ENCODE data around the gene ST8SIA1.

ST8SIA1 gene

DNA sequence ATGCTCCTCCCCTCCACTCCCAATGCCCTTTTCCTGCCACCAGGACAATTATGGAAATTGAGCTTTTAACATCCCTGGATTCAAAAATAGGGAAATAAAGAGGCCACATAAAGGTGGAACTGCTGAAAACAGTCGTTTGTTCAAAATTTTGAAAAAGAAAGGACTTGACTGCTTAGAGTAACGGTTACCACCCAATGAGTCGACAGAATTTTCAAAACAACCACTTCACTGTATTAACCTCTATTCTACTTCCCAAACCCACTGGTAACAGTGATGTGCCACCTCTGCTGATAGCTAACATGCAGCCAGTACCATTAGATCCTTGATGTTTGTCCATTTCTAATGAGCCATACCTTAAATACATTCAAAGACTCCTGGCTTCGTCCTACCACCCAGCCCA, 4.9 kb downstream of the ST8SIA1 start:
- no peak for DNase-seq (ENCODE audit: low spot score)

DNA sequence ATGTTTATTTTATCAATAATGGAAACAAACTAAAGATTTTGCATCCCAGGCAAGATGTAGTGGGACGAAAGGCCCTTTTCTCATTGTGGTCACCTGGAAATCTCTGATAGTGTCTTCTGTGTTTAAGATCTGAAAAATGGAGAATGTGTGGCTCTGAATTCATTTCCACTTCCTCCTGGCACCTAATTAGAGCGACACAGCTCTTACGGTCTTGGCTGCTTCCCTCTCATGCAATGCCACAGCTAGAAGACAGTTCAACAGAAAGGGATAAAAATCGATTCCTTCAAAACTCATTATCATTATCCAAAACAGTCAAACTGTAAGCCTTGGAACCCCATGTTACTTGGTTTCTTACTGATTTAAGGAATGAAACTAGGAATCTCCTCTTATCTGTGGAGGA, 9.3 kb downstream of the ST8SIA1 start:
- DNase-seq (ENCODE audit: low spot score): no peak

DNA sequence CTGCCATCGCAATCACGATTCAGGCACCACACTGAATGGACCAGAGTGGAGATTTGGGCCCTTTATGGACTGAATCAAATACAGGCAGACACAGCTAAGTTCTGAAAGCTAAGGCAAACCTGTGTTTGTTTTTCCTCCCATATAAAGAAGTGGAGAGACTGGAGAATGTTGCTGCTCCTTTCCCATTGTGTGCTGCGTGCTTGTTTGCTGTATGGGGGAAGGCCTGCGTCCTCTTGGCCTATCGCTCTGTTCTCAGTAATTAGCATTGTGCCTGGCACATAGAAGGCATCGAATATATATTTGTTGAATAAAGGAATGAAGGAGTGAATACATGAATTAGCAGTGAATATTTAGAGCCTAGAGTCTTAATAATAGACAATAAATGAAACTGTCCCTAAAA, 12.4 kb downstream of the ST8SIA1 start:
- DNase-seq (ENCODE audit: low spot score): no peak

DNA sequence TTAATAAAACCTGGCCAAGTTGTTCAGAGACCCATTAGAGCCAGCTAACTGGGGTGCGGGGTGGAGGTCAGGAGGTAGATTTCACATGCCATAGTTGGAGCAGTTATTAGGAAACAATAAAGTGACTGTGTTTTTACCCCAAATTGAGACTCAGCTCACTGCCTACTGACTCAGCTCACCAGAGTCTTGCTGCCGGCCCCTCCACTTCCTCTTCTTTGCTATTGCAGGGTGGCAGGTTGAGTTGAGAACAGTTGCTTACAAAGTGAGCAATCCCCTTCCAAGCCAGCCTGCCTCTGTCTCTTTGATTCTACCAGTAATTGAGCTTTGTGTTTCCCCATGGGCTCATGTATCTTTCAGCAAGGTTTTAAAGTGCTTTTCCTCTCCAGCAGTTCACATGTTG, 12.9 kb downstream of the ST8SIA1 start:
- peak; percentile 24 for DNase-seq (ENCODE audit: low spot score)

DNA sequence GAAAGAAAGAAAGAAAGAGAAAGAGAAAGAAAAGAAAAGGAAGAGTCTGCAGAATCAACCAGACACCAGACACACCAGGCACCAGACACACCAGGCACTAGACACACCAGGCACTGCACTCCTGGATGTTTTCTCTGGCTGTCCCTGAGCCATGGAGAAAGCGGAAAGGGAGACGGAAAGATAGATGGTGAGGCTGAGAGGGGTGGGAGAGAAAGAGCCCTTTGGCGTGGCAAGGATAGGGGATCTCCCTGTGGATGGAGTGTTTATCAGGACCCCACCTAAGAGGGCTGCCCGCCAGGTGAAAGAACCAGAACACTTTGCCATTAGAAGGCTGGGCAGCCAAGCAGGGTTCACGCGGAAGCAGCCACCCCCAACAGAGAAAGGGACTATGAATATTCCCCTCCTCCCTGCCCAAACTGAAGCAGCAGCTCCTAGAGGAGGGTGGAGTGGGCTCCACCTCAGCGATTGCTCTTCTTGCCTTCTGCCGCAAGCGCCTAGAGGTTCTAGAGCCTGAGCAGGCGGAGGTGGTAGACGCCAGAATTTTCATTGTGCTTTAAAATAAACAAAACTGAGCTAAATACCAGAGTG, 13.4 kb downstream of the ST8SIA1 start:
- DNase-seq (ENCODE audit: low spot score): no peak

DNA sequence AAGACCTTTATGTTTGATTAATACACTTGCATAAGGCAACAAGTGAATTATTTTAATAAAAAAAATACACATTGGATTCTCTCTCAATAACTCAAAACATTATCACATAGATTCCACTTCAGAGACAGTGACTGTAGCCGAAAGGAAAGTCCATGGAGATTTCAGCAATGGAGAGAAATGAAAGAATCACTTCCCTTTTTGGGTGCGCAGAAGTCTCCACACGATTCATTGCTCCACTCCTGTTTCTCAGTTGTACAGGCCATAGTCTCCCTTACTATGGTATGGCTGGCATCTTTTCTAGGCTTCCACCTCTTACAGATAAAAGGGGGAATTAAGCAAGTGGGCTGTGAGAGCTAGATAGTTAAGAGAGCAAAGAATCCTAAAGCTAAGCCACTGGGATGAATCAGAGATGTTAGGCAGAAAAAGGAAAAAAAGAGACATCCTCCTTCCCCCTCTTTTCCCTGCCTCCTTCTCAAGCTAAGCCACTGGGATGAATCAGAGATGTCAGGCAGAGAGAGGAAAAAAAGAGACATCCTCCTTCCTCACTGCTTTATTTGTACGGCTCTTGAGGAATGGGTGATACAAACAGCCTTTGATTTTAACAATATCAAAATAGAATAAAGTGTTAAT, 16.3 kb downstream of the ST8SIA1 start:
- DNase-seq (ENCODE audit: low spot score): peak; percentile 23

DNA sequence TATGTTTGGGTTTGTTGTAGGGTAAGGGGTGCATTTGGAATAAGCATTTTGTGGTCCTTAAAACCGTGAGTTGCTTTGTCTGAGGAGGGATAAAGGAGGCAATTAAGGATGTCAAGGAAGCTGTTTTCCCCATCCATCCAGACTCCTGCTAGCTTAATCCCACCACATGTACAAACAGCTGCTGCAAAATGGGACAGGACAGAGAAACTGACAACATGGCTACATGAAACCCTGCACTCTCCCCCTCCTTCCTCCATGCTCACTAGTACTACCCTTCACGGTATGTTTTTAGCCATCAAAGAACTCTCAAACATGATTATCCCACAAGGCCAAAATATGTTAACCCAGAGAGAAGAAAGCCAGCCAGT, 20.6 kb downstream of the ST8SIA1 start:
- no peak for DNase-seq (ENCODE audit: low spot score)

DNA sequence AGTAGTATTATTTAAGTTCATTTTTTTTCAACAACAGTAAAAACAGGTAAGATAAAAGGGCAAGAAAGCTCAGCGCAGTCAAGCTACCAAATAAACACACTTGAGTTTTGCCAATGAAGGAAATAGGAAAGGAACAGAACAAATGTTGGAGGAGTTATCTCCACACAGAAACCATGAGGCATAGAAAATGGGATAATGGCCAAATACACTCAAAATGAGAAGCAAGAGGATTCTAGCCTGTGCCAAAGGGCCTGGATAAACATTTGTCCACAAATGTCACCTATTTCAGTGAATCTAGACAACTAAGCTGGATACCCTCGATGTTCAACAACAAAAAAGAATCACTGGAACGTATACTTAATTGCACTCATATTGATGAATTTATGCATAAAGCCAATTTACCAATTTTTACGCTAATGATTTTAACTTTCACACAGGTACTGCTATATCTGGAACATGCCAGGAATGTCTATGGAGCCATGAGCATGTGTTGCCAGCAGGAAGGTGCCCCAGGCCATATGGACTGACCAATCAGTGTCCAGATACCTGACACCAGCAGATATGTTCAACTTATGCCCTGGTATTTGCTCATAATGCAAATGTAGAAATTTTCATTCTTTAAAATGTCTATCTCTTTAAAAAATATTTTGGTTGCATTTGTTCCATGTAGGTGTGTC, 21.1 kb downstream of the ST8SIA1 start:
- no peak for DNase-seq (ENCODE audit: low spot score)

DNA sequence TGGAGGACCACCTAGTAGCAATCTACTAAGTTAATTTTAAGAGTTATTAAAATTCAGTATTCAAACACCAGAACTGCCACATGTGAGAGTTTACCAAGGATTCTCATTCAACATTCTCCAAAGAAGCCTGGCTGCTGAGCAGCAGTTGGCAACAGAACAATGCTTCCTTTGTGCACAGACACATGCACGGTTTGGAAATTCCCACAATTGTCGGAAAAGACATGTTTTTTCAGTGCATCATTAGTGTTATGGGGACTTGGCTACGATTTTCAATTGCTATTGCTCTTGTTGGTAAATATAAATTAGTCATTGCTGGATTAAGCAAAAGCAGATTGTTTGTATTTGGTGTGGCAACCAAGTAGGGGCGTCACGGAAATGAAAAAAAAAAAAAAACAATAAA, 22.2 kb downstream of the ST8SIA1 start:
- peak; percentile 61 for DNase-seq (ENCODE audit: low spot score)

DNA sequence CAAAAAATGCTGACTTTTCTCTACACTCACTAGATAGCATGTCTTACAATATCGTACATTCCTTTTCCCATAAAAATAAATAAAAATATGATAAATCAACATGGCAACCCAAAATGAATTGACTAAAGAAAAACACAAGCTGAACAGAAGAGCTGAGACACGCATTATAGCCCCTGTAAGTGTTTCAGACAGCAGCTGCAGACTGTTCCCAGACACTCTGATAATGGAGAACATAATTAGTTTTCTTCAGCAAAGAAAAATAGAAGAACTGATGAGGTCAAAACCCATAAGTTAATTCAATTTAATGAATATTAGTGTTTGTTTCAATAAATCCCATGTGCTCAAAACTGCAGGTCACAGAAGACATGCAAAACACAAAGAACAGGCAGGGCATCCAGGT, 23.8 kb downstream of the ST8SIA1 start:
- no peak for DNase-seq (ENCODE audit: low spot score)

DNA sequence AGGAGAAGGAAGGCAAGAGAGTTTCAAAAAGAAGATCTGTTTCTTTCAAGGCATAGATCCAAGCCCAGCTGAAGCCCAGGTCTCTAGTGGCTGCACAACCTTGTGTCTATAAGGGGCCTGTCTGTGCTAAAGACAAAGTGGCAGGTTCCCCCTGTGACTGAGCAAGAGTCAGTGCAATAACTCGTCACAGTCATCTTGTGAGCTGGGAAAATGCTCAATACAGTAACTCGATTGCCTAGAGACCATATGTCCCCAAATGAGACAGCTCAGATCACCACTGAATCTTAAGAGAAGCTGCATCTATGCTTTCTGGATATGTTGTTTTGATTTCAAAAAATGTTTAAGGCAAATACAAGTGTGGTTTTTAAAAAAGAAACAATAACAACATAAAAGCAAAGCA, 24.2 kb downstream of the ST8SIA1 start:
- no peak for DNase-seq (ENCODE audit: low spot score)

DNA sequence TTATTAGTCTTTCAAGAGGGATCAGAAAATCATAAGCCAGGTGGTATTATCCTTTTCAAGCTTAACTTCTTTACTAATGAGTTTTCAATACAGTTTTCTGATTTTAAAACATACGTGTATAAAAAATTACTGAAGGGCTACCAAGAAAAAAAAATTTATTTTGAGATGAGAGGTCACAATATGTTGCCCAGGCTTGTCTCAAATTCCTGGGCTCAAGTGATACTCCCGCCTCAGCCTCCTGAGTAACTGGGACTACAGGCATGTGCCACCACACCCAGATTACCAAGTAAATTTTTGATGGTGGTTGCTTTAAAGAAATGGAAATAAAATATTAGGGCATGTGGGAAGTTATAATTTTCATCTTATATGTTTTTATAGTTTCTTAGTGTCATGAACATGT, 26.7 kb downstream of the ST8SIA1 start:
- no peak for DNase-seq (ENCODE audit: low spot score)

DNA sequence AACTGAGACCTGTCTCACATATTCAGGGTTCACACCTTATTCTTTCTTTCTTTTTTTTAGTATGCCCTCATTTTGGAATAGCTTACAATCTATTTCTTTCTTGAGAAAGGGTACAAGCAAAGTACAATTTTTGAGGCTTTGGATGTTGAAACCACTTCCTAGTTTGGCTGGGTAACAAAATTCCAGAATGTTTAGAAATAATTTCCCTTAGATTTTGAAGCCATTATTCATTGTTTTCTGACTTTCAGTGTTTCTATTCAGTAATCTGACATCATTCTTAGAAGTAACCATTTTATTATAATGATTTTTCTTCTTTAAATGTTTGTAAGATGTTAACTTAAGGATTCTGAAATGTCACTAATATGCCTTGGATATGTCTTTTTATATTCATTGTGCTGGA, 28.2 kb downstream of the ST8SIA1 start:
- DNase-seq (ENCODE audit: low spot score): no peak

DNA sequence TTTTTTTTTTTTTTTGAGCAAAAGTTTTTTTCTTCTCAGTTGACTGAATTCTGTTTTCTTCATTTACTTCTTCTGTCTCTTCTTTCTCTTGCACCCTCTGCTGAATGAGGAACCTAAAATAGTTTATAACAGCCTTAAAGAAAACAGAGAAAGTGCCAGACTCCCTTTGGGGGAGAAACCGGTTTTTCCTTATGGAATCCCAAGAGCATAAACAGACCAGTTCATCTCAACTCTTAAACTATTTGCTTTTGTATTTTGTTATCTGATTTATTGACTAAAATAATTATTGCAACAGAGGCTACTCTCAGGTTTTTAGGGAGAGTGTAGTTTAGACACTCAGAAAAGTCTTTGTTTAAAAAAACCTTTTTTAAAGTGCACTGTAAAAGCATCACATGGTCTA, 30.2 kb downstream of the ST8SIA1 start:
- no peak for DNase-seq (ENCODE audit: low spot score)

DNA sequence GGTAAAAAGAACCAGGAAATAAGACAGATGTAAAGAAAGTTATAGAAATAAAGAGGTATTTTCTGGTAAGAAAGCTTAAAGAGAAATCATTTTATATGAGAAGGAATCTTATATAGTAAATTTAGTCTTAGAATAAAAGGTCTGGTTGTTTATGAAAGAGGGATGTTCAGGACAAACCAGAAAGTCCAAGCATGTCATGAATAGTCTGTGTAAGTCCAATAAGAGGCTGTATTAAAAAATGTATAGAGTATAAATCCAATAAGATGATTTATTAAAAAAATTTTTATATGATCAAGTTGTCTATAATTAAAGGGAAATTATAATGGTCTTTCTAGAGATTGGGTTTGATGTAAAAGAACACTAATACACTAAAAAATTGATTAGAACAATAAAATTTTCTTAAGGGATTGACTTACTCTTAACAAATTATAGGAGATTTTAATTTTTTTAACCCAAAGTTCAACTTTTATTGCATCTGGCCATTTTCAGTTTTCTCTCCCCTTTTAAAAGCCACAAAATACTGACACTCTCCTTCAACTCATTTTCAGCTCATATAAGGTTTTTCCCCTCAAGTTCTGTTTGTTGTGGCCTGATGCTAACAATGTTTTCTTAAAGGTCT, 35.1 kb downstream of the ST8SIA1 start:
- DNase-seq (ENCODE audit: low spot score): peak; percentile 16

DNA sequence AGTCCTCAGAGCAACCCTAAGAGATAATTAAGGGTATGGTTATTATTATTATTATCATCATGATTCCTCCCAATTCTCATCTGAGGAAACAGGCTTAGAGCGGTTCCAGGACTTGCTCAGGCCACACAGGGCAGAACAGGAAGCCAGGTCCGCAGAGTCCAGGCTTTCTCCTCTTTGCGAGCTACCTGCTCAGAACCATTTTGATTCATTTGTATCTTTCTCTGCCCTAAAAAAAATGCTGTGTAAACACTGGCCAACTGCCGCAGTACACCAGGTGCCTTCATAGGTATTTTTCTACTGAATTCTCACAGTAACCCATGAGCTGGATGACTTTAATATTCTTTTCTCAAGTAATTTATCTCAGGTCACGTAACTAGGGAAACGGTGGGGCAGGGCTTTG, 45.3 kb downstream of the ST8SIA1 start:
- DNase-seq (ENCODE audit: low spot score): no peak

DNA sequence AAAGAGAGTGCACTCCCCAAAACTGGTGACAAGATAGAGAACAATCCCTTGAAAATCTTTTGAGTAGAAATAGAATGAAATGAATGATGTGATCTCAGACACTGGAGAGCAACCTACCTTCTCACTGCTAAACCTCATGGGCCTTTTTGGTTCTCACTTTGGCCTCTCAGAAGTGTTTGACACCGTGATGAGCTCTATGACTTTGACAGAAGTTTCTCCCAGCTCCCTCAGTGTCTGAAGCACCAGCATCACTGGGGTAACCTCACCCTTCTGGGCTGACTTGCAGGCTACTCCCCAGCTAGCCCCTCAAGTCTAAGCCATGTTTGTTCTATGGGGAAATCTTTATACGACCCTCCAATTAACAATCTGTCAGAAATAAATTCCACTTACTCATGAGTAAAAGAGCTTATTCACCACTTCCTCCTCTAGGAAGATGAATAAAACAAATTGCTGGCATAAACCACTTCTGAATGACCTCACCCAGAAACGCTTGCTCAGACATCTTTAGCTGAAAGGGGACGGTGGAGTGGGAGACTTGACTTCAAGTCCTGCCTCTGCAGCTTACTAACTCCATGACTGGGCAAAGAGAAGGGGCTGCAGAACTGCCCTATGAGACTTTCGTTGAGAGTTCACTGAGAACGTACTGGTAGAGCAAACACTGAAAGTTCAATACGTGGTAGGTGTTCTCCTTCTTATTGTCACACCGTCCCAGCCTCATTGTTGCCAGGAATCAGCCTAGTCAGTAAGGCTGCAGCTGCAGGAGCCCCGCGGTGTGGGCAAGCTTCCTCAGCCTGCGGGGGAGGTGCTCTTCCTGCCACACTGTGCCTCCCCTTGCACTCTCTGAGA, 46.5 kb downstream of the ST8SIA1 start:
- peak; percentile 54 for DNase-seq (ENCODE audit: low spot score)

DNA sequence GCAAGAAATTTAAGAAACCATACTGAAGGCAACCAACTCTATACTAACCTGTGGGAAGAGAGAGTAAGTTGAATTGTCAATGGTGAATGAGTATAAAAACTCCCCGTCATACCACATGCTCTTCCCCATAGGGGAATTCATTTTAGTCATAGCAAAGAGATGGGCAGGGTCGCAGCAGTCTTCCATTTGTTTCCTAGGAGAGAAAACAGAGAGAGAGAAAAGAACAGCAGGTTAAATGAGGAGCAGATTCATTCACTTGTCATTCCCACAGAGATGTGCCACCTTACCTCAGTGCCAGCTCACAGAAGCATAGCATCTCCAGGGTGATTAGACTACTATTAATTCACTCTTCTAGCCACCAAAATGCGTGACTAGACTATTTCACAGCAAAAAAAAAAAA, 47.4 kb downstream of the ST8SIA1 start:
- DNase-seq (ENCODE audit: low spot score): peak; percentile 26

DNA sequence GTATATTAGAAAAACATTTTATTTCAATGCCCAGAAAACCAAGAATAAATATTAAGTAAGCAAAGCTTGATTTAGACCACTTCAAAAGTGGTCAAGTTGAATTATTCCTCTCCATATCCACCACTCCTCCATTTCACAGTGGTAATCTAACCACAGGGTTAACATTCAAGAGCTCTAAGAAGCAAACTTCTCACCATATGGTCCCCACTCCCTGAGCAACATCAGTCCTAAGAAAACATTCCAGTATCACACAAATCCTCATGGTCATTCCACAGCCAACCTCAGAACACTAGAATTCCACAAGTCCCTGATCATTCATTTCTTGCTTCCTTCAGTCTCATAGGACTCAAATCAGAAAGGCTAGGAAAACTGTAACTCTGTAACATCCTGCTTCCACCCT, 47.9 kb downstream of the ST8SIA1 start:
- DNase-seq (ENCODE audit: low spot score): peak; percentile 54

DNA sequence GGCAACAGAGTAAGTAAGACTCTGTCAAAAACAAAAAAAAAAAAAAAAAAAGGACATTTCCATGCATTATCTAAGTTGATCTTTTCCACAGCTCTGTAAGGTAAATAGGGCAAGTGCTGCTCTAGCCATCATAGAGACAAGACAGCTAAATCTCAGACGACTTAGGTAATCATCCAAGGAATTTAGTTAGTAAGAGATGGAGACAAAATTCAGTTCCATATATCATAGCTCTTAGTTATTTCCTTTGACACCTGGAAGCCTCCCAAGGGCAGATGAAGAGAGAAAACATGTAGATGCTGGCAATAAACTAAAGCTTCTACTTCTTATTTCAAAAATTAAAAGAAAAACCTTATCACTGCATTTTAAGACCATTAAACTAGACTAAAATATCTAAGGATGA, 48.7 kb downstream of the ST8SIA1 start:
- DNase-seq (ENCODE audit: low spot score): no peak

DNA sequence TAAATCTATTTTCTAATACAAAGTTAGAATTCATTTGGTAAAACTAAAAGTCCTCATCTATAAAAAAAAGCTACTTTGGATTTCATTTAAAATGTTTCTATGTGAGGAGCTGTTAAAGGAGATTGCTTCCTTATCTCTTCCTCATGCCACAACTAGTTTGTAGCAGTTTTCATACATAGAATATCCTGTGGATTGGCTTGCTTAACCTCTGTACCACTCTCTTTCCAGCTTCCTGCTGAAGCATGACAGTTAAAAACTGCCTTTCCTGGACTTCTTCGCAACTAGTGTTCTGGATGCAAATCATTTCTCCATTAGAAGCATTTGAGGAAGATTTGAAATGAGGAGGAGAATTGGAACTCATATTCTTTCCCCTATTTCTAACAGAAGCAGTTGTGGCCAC, 49.6 kb downstream of the ST8SIA1 start:
- DNase-seq (ENCODE audit: low spot score): peak; percentile 1

DNA sequence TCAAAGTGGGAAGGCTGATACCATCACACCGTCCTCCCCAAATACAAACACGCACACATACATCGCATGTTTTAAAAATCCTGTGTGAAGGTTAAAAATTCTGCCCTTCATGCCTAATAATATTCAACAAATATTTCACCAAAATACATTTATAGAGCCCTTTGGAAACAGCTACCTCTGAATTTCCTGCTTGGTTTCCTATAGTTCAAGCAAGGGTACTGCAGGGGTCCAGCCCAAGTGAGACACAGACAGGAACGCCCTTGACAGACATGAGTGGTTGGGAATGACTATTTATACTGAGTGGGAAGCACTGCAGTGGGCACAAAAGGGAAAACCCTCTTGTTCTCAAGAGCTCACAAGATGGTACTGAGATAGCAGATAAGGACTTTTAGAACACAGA, 51.0 kb downstream of the ST8SIA1 start:
- DNase-seq (ENCODE audit: low spot score): no peak
